ENCODE data around the gene RABEP2.

DNA sequence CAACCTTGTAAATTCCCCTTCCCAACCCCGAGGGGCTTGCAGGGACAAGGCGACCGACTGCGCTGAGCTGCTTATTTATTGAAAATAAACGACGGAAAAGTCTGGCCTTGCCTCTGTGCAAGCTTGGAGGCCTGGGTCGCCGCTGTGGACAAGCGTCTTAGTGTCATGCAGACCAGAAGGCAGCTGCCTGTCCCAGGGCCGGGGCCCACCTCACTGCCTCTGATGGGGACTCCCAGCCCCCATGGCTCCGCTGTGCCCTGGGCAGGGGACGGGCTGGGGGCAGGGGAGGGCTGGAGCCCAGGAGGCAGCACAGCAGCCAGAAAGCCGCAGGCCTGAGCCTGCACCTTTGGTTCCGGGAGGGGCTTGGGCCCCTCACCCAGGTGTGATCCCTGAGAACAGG lies 20.7 kb downstream of the RABEP2 start:
- no peak for TF ChIP-seq EZH2phosphoT487 (IDR thresholded peaks at IDR 0.05; ENCODE audit: borderline replicate concordance, low read length)
- TF ChIP-seq EZH2 (IDR thresholded peaks at IDR 0.05; ENCODE audit: low read length, unreplicated experiment) = no peak
- TF ChIP-seq CTCF (conservative IDR thresholded peaks at IDR 0.05; ENCODE audit: low read depth, low read length) = no peak

Data from PC-3 (cell line).